Epithelial cell of proximal tubule (primary cell): ENCODE data around the gene PTDSS2. TPM values are rescaled to one million over a fixed set of nuclear protein-coding genes. Genes with fewer than 3 reads are reported as not detected.

ENCODE experiments used
- DNase-seq: peaks from one replicate; pipeline ENCODE4 v3.0.0-alpha.2; 2011; ENCODE audit warnings: low read depth
- H3K4me3 ChIP-seq: 2 replicates; pipeline ENCODE4 v1.5.1; 2011; ENCODE audit warnings: low read depth, mild to moderate bottlenecking, low read length
- CTCF ChIP-seq: conservative IDR thresholded peaks from 2 replicates; pipeline ENCODE4 v1.5.1; 2012; ENCODE audit warnings: low read depth, mild to moderate bottlenecking, low read length
- total RNA-seq: library from RNA; depleted of rRNA; stranded (reverse); fragments of >200 nt; gene quantifications from 2 replicates; pipeline ENCODE4 v1.2.3, GENCODE V29; 2015

The PTDSS2 gene
- total RNA-seq, 1 donor from 2014 or later: 53.4 TPM

DNA sequence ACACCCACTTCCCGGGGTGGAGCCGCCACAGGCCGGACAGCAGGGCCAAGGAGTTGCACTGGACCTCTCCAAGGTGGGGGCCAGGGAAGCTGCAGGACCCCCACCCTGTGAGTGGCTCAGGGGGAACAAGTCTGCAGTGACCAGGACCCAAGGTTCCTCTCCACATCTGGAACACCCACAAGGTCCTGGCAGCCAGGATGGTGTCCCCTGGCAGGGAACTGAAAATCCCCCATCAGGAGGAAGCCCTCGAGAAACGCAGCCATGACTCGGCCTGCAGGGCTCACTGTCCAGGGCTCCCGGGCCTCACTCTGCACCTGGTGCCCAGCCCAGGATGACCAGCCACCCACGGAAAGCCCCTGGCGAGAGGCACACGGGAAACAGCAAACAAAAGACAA lies 45.5 kb downstream of the PTDSS2 start:
- no peak overlapping the region for H3K4me3 ChIP-seq
- no peak for TF ChIP-seq CTCF
- DNase-seq: no peak

DNA sequence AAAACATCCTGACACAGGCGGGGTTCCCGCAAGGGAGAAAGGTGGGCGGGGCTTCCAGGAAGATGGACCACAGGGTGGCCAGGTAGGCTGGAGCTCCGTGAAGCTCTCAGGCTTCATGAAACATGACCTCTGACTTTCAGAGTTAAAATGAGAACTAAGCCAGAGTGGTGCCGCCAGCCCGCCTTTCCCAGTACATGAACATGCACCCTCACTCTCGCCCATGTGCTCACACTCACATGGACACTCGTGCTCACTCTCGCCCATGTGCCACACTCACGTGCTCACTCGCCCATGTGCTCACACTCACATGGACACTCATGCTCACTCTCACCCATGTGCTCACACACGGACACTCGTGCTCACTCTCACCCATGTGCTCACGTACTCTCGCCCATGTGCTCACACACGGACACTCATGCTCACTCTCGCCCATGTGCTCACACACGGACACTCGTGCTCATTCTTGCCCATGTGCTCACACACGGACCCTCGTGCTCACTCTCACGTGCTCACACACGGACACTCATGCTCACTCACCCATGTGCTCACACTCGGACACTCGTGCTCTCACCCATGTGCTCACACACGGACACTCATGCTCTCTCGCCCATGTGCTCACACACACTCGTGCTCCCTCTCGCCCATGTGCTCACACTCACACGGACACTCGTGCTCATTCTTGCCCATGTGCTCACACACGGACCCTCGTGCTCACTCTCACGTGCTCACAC lies 46.9 kb downstream of the PTDSS2 start:
- no peak overlapping the region for H3K4me3 ChIP-seq
- no peak for DNase-seq
- TF ChIP-seq CTCF: no peak

DNA sequence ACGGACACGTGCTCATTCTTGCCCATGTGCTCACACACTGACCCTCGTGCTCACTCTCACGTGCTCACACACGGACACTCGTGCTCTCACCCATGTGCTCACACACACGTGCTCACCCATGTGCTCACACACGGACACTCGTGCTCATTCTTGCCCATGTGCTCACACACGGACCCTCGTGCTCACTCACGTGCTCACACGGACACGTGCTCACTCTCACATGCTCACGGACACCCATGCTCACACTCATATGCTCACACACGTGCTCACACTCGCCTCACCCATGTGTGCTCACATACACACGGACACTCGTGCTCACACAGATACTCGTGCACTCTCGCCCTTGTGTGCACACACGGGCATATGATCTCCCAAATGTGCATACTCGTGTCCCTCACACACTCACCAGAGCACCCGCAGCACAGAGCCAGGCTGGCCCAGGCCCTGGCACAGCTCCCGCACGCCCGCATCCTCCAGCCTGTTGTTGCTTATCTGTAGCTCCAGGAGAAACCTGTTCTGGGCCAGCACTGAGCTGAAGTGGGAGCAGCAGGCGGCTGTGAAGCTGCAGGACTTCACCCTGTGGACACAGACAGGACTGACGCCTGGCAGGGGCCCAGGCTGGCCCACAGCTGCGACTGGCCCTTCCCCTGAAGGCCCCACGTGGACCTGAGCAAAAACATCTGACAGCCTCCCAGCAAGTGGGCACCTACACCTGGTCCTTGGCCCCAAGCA lies 47.7 kb downstream of the PTDSS2 start:
- TF ChIP-seq CTCF: no peak
- no peak for DNase-seq
- H3K4me3 ChIP-seq: no peak overlapping the region

GRCh38 chr11:498297-499181 lies 48.5 kb downstream of the PTDSS2 start:
- no peak overlapping the region for H3K4me3 ChIP-seq
- no peak for DNase-seq
- TF ChIP-seq CTCF: no peak

DNA sequence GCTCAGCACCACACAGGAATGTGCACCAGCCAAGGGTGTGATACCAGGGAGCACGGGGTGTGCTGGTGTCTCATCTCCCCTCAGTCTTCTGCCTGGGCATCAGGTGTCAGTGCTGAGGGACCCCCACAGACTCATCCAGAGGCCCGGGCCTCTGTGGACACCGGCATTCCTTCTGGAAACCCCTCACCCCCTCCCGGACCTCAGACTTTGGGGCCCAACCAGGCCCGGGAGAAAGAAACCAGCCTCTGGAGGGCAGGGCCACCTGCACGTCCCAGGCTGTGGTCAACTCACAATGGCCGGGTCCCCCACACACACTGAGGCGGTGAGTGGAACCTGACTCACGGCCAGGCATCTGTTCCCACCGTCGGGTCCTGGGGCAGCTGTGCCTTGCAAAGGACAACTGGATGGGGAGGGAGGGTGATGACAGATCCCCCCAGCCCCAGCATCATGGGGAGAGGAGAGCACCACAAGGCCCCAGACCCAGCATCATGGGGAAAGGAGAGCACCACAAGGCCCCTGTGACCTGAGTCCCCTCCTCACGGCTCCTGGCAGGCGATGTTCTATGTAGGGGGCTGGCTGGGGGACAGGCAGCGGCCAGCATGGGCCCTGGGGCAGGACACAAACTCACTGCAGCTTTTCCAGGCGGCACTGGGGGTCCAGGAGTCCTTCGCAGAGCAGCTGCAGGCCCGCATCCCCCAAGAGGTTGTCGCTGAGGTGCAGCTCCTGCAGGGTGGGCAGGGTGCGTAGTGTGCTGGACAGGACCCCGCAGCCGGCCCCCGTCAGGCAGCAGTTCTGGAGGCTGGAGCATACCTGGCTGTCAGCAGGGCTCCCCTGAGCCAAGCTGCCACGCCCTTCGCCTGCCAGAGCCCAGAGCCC lies 49.4 kb downstream of the PTDSS2 start:
- no peak for TF ChIP-seq CTCF
- DNase-seq: no peak
- H3K4me3 ChIP-seq: no peak overlapping the region

- H3K4me3 ChIP-seq: no peak overlapping the region
- TF ChIP-seq CTCF: no peak
- no peak for DNase-seq
Measured at GRCh38 chr11:501001-501682, 51.1 kb downstream of the PTDSS2 start.
